DMS153 treated with DMSO at 0.1 percent for 48 hours (cell line): Measurements from ENCODE around the gene OR2S2.

Source experiments
- DNase-seq: peaks from one replicate; lab custom pipeline; 2025; ENCODE audit not compliant: unreplicated experiment; lab: John Stamatoyannopoulos, UW

Gene OR2S2

GRCh38 chr9:35910613-35911359 is 47.2 kb downstream of the OR2S2 start:
- peak; percentile 58 for DNase-seq

GRCh38 chr9:35909687-35910612 is 48.0 kb downstream of the OR2S2 start:
- no peak for DNase-seq

- no peak for DNase-seq
Measured at GRCh38 chr9:35909274-35909673, 48.7 kb downstream of the OR2S2 start, which contains the start of gene SPAAR. SPAAR (plus strand) TSS chr9:35909490; CDS start chr9:35910464, 974 bp downstream.

- no peak for DNase-seq
Measured at GRCh38 chr9:35908504-35909125, 49.3 kb downstream of the OR2S2 start.

GRCh38 chr9:35907711-35908503 is 50.0 kb downstream of the OR2S2 start:
- DNase-seq: peak; percentile 25
